ENCODE data around the gene CDC42BPB. TPM values are rescaled to one million over a fixed set of nuclear protein-coding genes. Genes with fewer than 3 reads are reported as not detected.

Gene CDC42BPB
- total RNA-seq, 1 donor from 2014 or later, result 105 TPM

GRCh38 chr14:102973706-102974285 is 83.6 kb downstream of the CDC42BPB start:
- Histone ChIP-seq H3K9me3 (no peaks in the 10 kb centered on the region), H3K4me1 (no peaks in the 10 kb centered on the region), H3K4me3 (no peak overlapping the region), H3K27me3 (no peaks in the 10 kb centered on the region), H3K27ac (no peak overlapping the region), H3K36me3 (peaks cover 0 to 84% of the 10 kb centered on the region in 2 donors)
- TF ChIP-seq POLR2A (IDR thresholded peaks at IDR 0.05), result no peak
- no peak for TF ChIP-seq POLR2AphosphoS5 (IDR thresholded peaks at IDR 0.05; ENCODE audit: insufficient read depth in 1 of 2, low read depth in 1 of 2)
- TF ChIP-seq CTCF (IDR thresholded peaks at IDR 0.05), result no peak
- intact Hi-C loops (cut with DNase I), result loop anchor here (10.0 kb wide), 1 partner anchor 81 kb away; the partner anchor contains the start of gene CDC42BPB
- no peak for DNase-seq (ENCODE audit: extremely low spot score in 2 of 2)

GRCh38 chr14:102971836-102972606 is 85.3 kb downstream of the CDC42BPB start:
- Histone ChIP-seq H3K9me3 (no peaks in the 10 kb centered on the region), H3K4me1 (no peaks in the 10 kb centered on the region), H3K36me3 (peaks cover 0 to 84% of the 10 kb centered on the region in 2 donors), H3K27me3 (no peaks in the 10 kb centered on the region), H3K27ac (no peak overlapping the region), H3K4me3 (no peak overlapping the region)
- intact Hi-C loops (cut with DNase I), result loop anchor here (10.0 kb wide), 1 partner anchor 83 kb away; the partner anchor contains the start of gene CDC42BPB
- no peak for DNase-seq (ENCODE audit: extremely low spot score in 2 of 2)
- TF ChIP-seq POLR2A (IDR thresholded peaks at IDR 0.05), result no peak
- TF ChIP-seq CTCF (IDR thresholded peaks at IDR 0.05), result no peak
- TF ChIP-seq POLR2AphosphoS5 (IDR thresholded peaks at IDR 0.05; ENCODE audit: insufficient read depth in 1 of 2, low read depth in 1 of 2), result no peak

GRCh38 chr14:102971314-102971713 is 86.0 kb downstream of the CDC42BPB start:
- intact Hi-C loops (cut with DNase I), result loop anchor here (10.0 kb wide), 1 partner anchor 83 kb away; the partner anchor contains the start of gene CDC42BPB
- Histone ChIP-seq H3K4me3 (no peak overlapping the region), H3K9me3 (no peaks in the 10 kb centered on the region), H3K4me1 (no peaks in the 10 kb centered on the region), H3K27ac (no peak overlapping the region), H3K36me3 (peaks cover 4 to 84% of the 10 kb centered on the region in 2 donors), H3K27me3 (no peaks in the 10 kb centered on the region)
- no peak for TF ChIP-seq POLR2AphosphoS5 (IDR thresholded peaks at IDR 0.05; ENCODE audit: insufficient read depth in 1 of 2, low read depth in 1 of 2)
- no peak for TF ChIP-seq CTCF (IDR thresholded peaks at IDR 0.05)
- TF ChIP-seq POLR2A (IDR thresholded peaks at IDR 0.05), result no peak
- DNase-seq (ENCODE audit: extremely low spot score in 2 of 2), result no peak

GRCh38 chr14:102970496-102970895 is 86.9 kb downstream of the CDC42BPB start:
- intact Hi-C loops (cut with DNase I), result loop anchor here (10.0 kb wide), 1 partner anchor 84 kb away; the partner anchor contains the start of gene CDC42BPB
- H3K36me3 ChIP-seq, result peaks cover 4 to 83% of the 10 kb centered on the region in 2 donors
- H3K9me3 ChIP-seq, result no peaks in the 10 kb centered on the region

GRCh38 chr14:102969901-102970300 is 87.4 kb downstream of the CDC42BPB start:
- intact Hi-C loops (cut with DNase I), result loop anchor here (10.0 kb wide), 1 partner anchor 85 kb away; the partner anchor contains the start of gene CDC42BPB
- H3K36me3 ChIP-seq, result peaks cover 4 to 83% of the 10 kb centered on the region in 2 donors
- TF ChIP-seq CTCF (IDR thresholded peaks at IDR 0.05) (no peak), POLR2A (IDR thresholded peaks at IDR 0.05) (no peak), POLR2AphosphoS5 (IDR thresholded peaks at IDR 0.05; ENCODE audit: insufficient read depth in 1 of 2, low read depth in 1 of 2) (no peak)

More at GRCh38 chr14:102970496-102970895, 86.9 kb downstream of the CDC42BPB start:
- H3K4me3 ChIP-seq, result no peak overlapping the region
- no peak overlapping the region for H3K27ac ChIP-seq
- TF ChIP-seq POLR2AphosphoS5 (IDR thresholded peaks at IDR 0.05; ENCODE audit: insufficient read depth in 1 of 2, low read depth in 1 of 2), result no peak
- DNase-seq (ENCODE audit: extremely low spot score in 2 of 2), result no peak
- no peaks in the 10 kb centered on the region for H3K27me3 ChIP-seq
- no peaks in the 10 kb centered on the region for H3K4me1 ChIP-seq

More at GRCh38 chr14:102969901-102970300, 87.4 kb downstream of the CDC42BPB start:
- H3K4me3 ChIP-seq, result no peak overlapping the region
- H3K27me3 ChIP-seq, result no peaks in the 10 kb centered on the region
- no peak for DNase-seq (ENCODE audit: extremely low spot score in 2 of 2)
- H3K4me1 ChIP-seq, result no peaks in the 10 kb centered on the region
- no peaks in the 10 kb centered on the region for H3K9me3 ChIP-seq
- H3K27ac ChIP-seq, result no peak overlapping the region

Measured in vagina (tissue), 2 donors.